Brain pericyte (primary cell): ENCODE measurements around the gene ATAD3A.
"Not testable (repeated sequence)": the region's sequence is repeated elsewhere in the genome, so short reads cannot be mapped to it uniquely, and the experiment has no call there.

Source experiments
- DNase-seq: peaks from one replicate; pipeline ENCODE4 v3.0.0-alpha.2; 2012; ENCODE audit warnings: low read depth, low spot score

The ATAD3A gene

DNA sequence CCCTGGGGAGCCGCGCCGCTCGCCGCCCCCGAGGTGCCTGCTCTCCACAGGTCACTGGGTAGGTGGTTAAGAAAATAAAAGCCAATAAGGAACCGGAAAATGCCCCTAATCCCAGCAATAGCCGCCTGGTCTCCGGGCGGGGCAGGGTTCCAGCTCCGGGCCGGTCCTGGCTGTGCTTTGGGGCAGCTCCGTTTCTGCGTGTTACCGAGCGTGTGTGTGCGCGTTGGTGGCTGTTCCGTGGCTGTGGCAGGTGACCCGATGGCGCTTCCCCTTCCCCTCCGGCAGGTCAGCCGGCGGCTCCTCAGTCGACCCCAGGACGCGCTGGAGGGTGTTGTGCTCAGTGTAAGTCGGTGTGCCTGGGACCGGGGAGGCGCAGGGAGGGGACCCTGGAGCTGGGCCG is 11.3 kb downstream of the ATAD3A start:
- DNase-seq = not testable (repeated sequence)

DNA sequence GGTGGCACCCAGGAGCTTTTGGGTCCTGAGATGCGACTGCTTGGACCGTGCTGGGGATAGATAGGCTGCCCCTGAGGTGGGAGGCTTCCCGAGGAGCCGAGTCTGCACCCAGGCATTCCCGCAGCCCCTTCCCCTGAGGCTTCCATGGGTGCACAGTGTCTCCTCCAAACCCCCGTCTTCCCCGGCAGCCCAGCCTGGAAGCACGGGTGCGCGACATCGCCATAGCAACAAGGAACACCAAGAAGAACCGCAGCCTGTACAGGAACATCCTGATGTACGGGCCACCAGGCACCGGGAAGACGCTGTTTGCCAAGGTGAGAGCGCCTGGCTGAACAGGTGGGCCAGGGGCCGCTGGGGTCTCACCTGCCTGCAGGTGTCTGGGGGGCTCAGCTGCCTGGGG is 11.7 kb downstream of the ATAD3A start:
- not testable (repeated sequence) for DNase-seq

GRCh38 chr1:1524750-1525383 is 12.9 kb downstream of the ATAD3A start:
- not testable (repeated sequence) for DNase-seq

GRCh38 chr1:1526476-1526875 is 14.5 kb downstream of the ATAD3A start:
- not testable (repeated sequence) for DNase-seq

- DNase-seq = no peak
Observed at GRCh38 chr1:1527092-1527816, 15.3 kb downstream of the ATAD3A start.

DNA sequence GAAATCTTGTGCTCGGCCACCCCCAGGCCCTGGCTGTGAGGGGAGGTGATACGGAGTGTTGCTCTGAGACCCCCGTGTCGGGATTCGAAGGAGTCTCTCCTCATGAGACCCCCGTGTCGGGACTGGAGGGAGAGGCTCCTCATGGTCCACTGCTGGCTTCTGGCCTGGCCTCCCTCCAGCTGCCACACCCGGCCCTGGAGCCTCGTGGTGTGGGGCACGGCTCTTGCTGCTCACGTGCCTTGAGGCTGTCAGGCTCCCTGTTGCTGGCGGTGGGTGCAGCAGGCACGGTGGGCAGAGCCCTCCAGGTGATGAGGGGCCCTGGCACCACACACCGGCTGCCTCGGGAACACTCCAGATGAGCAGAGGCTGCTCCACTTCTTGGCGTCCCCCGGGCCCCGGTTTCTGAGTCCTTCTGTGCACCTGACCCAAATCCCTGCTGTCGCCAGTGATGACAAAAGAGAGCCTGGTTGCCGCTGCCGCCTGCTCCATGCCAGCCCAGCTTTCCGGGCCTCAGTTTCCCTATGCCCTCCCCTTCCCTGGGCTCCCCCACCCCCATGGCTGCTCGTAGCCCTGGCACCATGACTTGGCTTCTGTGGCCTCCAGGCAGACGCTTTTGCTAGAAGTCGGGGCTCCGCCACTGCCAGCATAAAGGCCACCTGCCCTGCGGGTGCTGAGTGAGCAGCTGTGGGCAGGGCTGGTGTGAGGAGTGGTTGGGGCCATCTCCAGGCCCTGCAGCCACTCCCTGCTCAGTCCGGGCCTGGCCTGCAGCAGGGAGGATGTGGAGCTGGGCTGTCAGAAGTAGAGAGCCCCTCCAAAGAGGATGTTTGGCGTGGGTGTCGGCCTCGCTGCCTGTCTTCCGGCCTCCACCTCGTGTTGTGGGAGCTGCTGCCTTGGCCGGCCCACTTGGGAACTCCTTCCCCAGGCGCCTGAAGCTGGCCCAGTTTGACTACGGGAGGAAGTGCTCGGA is 16.6 kb downstream of the ATAD3A start:
- DNase-seq = no peak

DNA sequence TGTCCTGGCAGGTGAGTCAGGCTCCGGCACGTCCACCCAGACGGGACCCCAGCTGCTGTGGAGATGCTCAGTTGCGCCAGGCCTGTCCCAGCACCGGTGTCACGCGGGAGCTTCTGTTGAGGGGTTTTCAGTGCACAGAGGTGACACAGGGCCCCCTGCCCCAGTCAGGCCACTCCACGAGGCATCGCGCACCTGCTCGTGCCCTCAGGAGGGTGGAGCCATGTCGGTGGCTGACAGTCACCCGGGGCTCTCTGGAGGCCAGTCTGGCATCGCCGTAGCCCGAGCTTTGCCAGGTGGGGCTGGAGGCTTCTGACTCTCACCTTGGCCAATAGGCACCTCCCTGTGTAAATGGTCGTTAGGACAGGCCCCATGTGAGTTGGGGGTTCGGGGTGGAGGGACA is 17.4 kb downstream of the ATAD3A start:
- no peak for DNase-seq

DNA sequence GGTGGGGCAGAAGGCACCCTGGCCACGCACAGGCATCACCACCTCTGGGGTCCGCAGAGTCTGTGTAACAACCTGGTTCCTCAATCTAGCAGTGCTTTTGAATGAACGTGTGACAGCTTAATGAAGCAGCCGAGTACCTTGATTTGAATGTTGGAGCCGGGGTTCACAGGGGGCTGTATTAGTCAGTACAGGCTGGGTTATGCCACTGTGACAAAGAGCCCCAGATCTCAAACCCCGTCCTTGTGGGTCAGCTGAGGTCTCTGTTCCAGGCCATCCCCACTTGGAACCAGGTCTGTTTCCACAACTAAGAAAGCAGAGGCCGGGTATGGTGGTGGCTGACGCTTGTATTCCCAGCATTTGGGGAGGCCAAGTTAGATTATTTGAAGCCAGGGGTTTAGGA is 18.0 kb downstream of the ATAD3A start:
- DNase-seq = no peak

- DNase-seq = no peak
Observed at GRCh38 chr1:1531947-1532346, 20.0 kb downstream of the ATAD3A start.

DNA sequence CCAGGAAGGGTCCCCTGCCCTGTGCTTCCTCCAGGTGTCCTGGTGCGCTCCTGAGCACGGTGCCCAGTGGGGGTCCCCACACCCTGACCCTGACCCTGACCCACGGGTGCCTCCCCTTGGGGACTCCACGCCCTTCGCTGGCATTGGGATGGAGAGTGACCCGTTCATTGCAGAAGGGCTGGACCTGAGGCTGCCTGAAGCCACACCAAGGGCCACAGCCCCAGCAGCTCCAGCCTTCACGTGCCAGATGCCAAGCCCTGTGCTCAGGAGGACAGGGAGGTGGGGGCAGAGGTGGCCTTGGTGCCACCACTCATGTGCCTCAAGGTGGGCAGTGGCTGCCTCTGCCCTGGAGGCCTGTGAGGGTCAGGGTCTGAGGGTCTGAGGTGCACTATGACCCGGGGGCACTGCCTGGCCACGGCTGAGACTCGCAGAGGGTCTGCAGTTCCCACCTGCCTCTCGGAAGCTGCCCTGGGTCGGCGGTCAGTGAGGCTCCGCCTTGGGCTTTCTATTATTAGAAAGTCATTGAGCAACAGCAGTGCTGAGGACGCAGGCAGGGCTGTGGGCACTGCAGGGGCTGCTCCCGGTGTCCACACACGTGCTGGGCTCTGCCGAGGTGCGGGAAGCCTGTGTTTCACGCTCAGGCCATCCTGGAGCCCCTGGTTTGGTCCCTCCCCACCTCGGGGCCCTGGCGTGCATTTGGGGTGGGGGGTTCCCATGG is 21.4 kb downstream of the ATAD3A start:
- DNase-seq = not testable (repeated sequence)

DNA sequence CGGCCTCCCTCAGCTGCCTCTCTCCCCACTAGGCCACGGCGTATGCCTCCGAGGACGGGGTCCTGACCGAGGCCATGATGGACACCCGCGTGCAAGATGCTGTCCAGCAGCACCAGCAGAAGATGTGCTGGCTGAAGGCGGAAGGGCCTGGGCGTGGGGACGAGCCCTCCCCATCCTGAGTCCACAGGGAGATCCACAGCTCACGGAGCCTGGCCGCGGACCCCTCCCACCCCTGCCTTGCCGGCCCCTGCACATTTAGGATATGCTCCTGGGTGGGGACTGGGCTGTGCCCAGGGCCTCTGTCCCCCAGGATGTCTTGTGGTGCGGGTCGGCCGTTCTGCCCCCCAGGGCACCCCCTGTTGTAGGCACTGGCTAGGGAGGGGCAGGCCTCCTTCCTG is 21.9 kb downstream of the ATAD3A start:
- not testable (repeated sequence) for DNase-seq

GRCh38 chr1:1534401-1535154 is 22.6 kb downstream of the ATAD3A start:
- no peak for DNase-seq

- DNase-seq = no peak
Observed at GRCh38 chr1:1535201-1536018, 23.4 kb downstream of the ATAD3A start.

- DNase-seq = no peak
Observed at GRCh38 chr1:1536019-1536937, 24.3 kb downstream of the ATAD3A start.

GRCh38 chr1:1536938-1537546 is 25.1 kb downstream of the ATAD3A start:
- no peak for DNase-seq

GRCh38 chr1:1537626-1538250 is 25.8 kb downstream of the ATAD3A start:
- DNase-seq = no peak

GRCh38 chr1:1538334-1538733 is 26.4 kb downstream of the ATAD3A start:
- DNase-seq = no peak

- DNase-seq = no peak
Observed at GRCh38 chr1:1538989-1539309, 27.0 kb downstream of the ATAD3A start.
